HG03457 (cell line): ENCODE measurements around the gene GRM8.
A peak's percentile ranks its signal among the peaks of the same experiment; 100 is the strongest.

Source experiments
- ATAC-seq: cut with Tn5 transposase; IDR thresholded peaks from one replicate; pipeline ENCODE4 v1.9.1; 2021; ENCODE audit warnings: moderate number of reproducible peaks; ENCODE audit not compliant: unreplicated experiment

GRM8 gene

GRCh38 chr7:126450269-126450671 is 802.5 kb downstream of the GRM8 start:
- ATAC-seq, result peak; percentile 95

- ATAC-seq, result peak; percentile 2
Measured at GRCh38 chr7:126449611-126450268, 803.0 kb downstream of the GRM8 start.

- ATAC-seq, result no peak
Measured at GRCh38 chr7:126447984-126448383, 804.8 kb downstream of the GRM8 start.

GRCh38 chr7:126445991-126446390 is 806.8 kb downstream of the GRM8 start:
- ATAC-seq, result no peak

- ATAC-seq, result no peak
Measured at GRCh38 chr7:126443951-126444350, 808.8 kb downstream of the GRM8 start.

GRCh38 chr7:126442908-126443307 is 809.8 kb downstream of the GRM8 start:
- ATAC-seq, result no peak

GRCh38 chr7:126441745-126442144 is 811.0 kb downstream of the GRM8 start:
- ATAC-seq, result no peak

- no peak for ATAC-seq
Measured at GRCh38 chr7:126440542-126440941, 812.2 kb downstream of the GRM8 start.

- ATAC-seq, result no peak
Measured at GRCh38 chr7:126436213-126436868, 816.4 kb downstream of the GRM8 start.

- ATAC-seq, result no peak
Measured at GRCh38 chr7:126426652-126427051, 826.1 kb downstream of the GRM8 start.

GRCh38 chr7:126424985-126425384 is 827.8 kb downstream of the GRM8 start:
- no peak for ATAC-seq

GRCh38 chr7:126419047-126419446 is 833.7 kb downstream of the GRM8 start:
- no peak for ATAC-seq

GRCh38 chr7:126411821-126412383 is 840.8 kb downstream of the GRM8 start:
- no peak for ATAC-seq

- no peak for ATAC-seq
Measured at GRCh38 chr7:126411032-126411820, 841.5 kb downstream of the GRM8 start.

- ATAC-seq, result no peak
Measured at GRCh38 chr7:126403040-126403439, 849.7 kb downstream of the GRM8 start.

- no peak for ATAC-seq
Measured at GRCh38 chr7:126401918-126402317, 850.8 kb downstream of the GRM8 start.

- ATAC-seq, result no peak
Measured at GRCh38 chr7:126398851-126399529, 853.8 kb downstream of the GRM8 start.

GRCh38 chr7:126398285-126398684 is 854.5 kb downstream of the GRM8 start:
- ATAC-seq, result no peak

- no peak for ATAC-seq
Measured at GRCh38 chr7:126394406-126394805, 858.3 kb downstream of the GRM8 start.
